Astrocyte of the cerebellum (primary cell): ENCODE results near the gene ZNF787.

Experiments used
- DNase-seq: peaks from one replicate; pipeline ENCODE4 v3.0.0-alpha.2; 2011; ENCODE audit warnings: low read depth
- H3K4me3 ChIP-seq: 2 replicates; pipeline ENCODE4 v1.5.1; 2011; ENCODE audit warnings: mild to moderate bottlenecking, low read depth, low read length, moderate library complexity
- in situ Hi-C: cut with HindIII; loops from 2 replicates; pipeline ENCODE4 v1.10.0; 2017; ENCODE audit warnings: low sequenced_read_pairs
- TF ChIP-seq, protein P1 (sequence below): IDR thresholded peaks from 2 replicates; pipeline ENCODE4 v1.5.1; 2012; ENCODE audit warnings: low read length, low read depth, moderate library complexity, mild to moderate bottlenecking; ENCODE audit errors: missing control alignments

ZNF787 gene

DNA sequence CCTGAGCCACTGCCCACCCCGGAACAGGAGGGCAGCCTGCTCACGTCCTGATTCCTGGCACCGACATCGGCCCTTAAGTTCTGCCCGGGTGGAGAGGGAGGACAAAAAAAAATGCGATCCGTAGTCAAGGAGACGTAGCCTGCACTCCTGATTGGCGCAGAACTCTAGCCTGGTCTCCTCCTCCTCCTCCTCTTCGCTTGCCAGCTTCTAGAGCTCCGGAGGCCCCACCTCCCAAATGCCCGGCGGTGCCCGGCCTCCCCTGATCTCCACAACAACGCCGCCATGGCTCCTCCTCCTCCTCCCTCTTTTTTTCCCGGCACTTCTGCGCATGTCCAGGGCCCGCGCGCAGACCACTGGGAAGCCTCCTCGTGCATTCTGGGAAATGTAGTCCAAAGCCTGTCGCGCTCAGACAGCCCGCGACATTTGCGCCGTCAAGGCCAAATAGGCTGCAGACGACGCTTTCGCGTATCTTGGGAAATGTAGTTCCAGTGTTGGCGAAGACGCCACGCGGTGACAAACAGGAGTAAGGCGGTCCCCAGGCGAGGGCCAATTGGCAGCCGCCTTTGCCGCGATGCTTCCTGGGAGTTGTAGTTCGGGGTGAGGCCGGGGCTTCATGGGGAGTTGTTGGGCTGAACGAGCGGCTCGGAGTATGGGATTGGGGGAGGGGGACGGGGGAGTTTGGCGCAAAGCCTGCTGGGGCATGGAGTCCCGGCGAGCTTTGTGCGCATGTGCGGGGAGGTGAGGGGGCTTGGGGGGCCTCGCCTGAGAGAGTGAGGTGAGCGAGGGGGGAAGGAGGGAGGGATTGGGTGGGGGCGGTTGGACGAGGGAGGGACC is 19.7 kb upstream of the ZNF787 start, which contains the start of gene ZNF444:
ZNF444 (plus strand) TSS at position 705 of the 834 bp plus-strand sequence. CDS start 5,625 bp downstream, outside the sequence.
- DNase-seq = peak; percentile 99
- H3K4me3 ChIP-seq = peak within 1 kb of the TSS; percentile 63
- in situ Hi-C loops = no loop called here
- TF ChIP-seq, protein P1, sequence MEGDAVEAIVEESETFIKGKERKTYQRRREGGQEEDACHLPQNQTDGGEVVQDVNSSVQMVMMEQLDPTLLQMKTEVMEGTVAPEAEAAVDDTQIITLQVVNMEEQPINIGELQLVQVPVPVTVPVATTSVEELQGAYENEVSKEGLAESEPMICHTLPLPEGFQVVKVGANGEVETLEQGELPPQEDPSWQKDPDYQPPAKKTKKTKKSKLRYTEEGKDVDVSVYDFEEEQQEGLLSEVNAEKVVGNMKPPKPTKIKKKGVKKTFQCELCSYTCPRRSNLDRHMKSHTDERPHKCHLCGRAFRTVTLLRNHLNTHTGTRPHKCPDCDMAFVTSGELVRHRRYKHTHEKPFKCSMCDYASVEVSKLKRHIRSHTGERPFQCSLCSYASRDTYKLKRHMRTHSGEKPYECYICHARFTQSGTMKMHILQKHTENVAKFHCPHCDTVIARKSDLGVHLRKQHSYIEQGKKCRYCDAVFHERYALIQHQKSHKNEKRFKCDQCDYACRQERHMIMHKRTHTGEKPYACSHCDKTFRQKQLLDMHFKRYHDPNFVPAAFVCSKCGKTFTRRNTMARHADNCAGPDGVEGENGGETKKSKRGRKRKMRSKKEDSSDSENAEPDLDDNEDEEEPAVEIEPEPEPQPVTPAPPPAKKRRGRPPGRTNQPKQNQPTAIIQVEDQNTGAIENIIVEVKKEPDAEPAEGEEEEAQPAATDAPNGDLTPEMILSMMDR = no peak

GRCh38 chr19:56139847-56140582 is 18.9 kb upstream of the ZNF787 start:
- in situ Hi-C loops = no loop called here
- no peak for DNase-seq
- TF ChIP-seq, protein P1 = no peak
- H3K4me3 ChIP-seq = peak overlapping the region; percentile 63

- in situ Hi-C loops = no loop called here
- no peak for DNase-seq
- no peak overlapping the region for H3K4me3 ChIP-seq
- TF ChIP-seq, protein P1 = no peak
These were observed 17.0 kb upstream of the ZNF787 start for GRCh38 chr19:56138069-56138468.

DNA sequence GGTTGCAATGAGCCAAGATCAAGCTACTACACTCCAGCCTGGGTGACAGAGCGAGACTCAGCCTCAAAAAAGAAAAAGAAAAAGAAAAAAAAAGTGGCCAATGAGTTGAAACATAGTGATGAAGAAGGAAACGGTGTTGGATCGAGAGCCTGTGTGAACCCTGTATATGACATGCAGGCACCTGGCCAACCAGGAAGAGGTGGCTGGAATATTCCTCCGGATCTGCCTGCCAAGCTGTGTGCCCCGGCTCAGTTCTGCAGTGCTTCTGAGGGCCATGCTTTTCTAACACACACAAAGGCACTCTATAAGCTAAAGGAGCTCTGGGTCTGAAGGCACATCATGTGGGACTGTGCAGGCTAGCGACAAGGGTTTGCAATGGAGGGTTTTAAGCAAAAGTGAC is 16.3 kb upstream of the ZNF787 start:
- in situ Hi-C loops = no loop called here
- TF ChIP-seq, protein P1 = no peak
- no peak for DNase-seq
- H3K4me3 ChIP-seq = no peak overlapping the region

DNA sequence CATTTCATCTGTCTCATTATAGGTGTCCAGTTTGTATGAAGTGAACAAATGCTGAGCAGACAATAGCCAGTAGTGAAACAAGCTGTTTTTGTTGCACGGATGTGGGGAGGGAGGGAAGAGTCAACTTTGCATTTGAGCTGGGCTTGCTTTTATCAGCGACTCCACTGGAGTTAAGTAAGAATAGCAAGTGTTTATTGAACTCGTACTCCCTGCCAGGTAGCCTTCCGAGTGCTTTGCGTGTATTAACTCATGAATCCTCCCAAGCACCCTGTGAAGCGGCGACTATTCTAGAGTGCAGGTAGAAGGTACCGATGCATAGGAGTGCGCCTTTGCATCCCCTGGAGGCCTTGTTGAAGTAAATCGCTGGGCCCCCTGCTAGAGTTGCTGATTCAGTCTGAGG is 15.3 kb upstream of the ZNF787 start:
- TF ChIP-seq, protein P1 = no peak
- H3K4me3 ChIP-seq = no peak overlapping the region
- in situ Hi-C loops = no loop called here
- DNase-seq = no peak

DNA sequence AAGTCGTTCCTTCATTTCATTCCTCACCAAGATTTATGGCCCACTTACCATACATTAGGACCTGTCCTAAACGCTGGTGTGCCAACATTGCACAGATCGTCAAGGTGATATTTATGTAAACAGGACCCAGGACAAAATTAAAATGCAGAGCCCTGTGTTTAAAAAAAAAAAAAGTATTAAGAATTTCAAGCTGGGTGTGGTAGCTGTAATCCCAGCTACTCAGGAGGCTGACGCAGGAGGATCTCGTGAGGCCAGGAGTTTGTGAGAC is 13.5 kb upstream of the ZNF787 start:
- in situ Hi-C loops = no loop called here
- TF ChIP-seq, protein P1 = no peak
- no peak overlapping the region for H3K4me3 ChIP-seq
- DNase-seq = no peak
